Measurements from ENCODE around the gene SLC4A4. TPM values are rescaled to one million over a fixed set of nuclear protein-coding genes. Genes with fewer than 3 reads are reported as not detected.

SLC4A4 gene
- total RNA-seq, 1 donor from 2014 or later = 0.32 TPM

DNA sequence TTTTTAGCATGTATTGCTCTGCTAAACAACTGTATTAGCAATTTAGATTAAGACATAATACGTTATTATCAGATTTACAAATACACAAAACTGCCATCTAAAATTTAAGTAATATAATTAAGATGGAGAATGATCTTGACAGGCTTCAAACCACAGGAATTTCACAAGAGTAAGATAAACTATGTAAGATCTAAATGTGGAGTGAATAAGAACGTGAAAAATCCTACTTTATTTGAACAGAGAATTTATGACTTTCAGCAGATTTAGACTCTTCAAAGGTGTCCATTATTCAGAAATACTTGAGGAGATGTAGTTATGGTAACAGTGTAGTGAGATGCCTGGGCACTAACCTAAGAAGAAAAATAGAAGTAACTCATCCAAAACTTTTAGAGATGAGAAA is 73.2 kb downstream of the SLC4A4 start:
- intact Hi-C loops (cut with DNase I) = no loop called here
- no peaks in the 10 kb centered on the region for H3K9me3 ChIP-seq
- TF ChIP-seq, protein P1, sequence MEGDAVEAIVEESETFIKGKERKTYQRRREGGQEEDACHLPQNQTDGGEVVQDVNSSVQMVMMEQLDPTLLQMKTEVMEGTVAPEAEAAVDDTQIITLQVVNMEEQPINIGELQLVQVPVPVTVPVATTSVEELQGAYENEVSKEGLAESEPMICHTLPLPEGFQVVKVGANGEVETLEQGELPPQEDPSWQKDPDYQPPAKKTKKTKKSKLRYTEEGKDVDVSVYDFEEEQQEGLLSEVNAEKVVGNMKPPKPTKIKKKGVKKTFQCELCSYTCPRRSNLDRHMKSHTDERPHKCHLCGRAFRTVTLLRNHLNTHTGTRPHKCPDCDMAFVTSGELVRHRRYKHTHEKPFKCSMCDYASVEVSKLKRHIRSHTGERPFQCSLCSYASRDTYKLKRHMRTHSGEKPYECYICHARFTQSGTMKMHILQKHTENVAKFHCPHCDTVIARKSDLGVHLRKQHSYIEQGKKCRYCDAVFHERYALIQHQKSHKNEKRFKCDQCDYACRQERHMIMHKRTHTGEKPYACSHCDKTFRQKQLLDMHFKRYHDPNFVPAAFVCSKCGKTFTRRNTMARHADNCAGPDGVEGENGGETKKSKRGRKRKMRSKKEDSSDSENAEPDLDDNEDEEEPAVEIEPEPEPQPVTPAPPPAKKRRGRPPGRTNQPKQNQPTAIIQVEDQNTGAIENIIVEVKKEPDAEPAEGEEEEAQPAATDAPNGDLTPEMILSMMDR (IDR thresholded peaks at IDR 0.05) = no peak
- no peaks in the 10 kb centered on the region for H3K36me3 ChIP-seq
- no peaks in the 10 kb centered on the region for H3K27me3 ChIP-seq
- no peak for DNase-seq (ENCODE audit: low spot score in 2 of 2)
- H3K27ac ChIP-seq = no peak overlapping the region
- no peak overlapping the region for H3K4me3 ChIP-seq
- no peaks in the 10 kb centered on the region for H3K4me1 ChIP-seq

DNA sequence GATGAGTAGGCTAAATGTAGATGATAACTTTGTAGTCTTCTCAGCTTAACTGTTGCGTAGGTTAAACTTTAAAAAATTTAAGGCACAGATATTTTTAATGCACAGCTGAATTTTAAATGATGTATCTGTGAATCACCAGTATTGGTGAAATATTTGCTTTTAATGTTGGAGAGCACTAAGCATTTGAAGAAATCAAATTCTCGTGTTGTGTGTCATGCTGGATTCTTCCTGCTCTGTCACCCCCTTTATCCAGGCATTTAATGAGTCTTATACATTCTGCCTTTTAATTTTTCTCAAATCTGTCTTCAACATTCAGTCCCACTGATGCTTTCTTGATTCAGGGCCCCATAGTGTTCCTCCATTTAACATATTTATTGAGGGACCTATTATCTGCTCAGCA is 76.7 kb downstream of the SLC4A4 start:
- intact Hi-C loops (cut with DNase I) = no loop called here
- DNase-seq (ENCODE audit: low spot score in 2 of 2) = no peak
- H3K27me3 ChIP-seq = no peaks in the 10 kb centered on the region

DNA sequence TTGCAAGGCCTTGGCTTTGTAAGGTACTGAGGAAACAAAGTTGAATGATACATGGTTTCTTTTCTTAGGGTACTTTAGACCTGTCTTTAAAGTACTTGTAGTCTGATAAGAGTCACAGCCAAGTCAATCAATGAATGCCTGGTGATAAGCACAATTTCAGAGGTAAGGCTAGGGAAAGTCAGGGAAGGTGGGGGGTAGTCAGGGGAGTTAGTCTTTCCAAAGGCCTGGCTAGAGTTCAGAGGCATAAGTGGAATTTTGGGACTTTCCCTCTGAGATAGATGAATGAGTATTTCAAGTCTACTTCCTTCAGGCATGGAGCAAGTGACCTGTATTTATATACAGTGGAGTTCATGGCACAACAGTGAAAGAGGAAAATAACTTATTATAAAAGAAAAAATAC is 78.3 kb downstream of the SLC4A4 start:
- intact Hi-C loops (cut with DNase I) = no loop called here
- TF ChIP-seq, protein P1 (IDR thresholded peaks at IDR 0.05) = no peak
- DNase-seq (ENCODE audit: low spot score in 2 of 2) = no peak

More for the DNA sequence above, 76.7 kb downstream of the SLC4A4 start:
- TF ChIP-seq, protein P1 (IDR thresholded peaks at IDR 0.05) = no peak
- no peak overlapping the region for H3K27ac ChIP-seq
- no peaks in the 10 kb centered on the region for H3K36me3 ChIP-seq
- no peak overlapping the region for H3K4me3 ChIP-seq
- H3K9me3 ChIP-seq = no peaks in the 10 kb centered on the region
- no peaks in the 10 kb centered on the region for H3K4me1 ChIP-seq

DNA sequence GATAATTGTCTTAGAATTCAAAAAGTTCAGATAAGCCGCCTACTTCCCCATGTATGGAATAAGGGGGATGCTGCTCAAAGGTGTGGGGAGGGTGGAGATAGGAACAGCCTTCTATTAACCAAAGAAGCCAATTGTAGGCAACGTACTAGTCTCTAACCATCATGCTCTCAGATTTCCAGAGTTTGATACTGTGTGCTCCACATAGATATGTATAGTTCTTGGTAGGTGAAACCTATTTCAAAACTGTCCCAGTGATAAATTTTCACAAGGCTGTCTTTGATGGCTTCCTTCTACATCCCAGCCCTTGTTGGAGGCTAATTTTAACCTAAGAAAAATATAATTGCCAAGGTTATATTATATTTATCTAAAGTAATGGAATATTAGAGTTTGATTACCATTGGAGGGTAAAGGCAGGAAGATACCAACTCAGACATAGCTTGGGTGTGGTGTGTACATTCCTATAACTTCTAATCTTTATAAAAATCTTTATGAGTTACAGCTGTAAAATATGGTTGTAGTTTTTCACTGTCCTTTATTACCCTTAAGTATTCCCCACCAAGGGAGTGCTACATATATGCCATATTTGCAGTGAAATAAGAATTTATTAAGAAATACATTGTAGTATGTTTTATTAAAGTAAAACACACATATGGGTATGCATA is 87.7 kb downstream of the SLC4A4 start:
- Histone ChIP-seq H3K36me3 (no peaks in the 10 kb centered on the region), H3K4me1 (no peaks in the 10 kb centered on the region), H3K27ac (no peak overlapping the region), H3K9me3 (no peaks in the 10 kb centered on the region), H3K4me3 (no peak overlapping the region), H3K27me3 (no peaks in the 10 kb centered on the region)
- no peak for DNase-seq (ENCODE audit: low spot score in 2 of 2)
- TF ChIP-seq, protein P1 (IDR thresholded peaks at IDR 0.05) = no peak
- intact Hi-C loops (cut with DNase I) = no loop called here

More for the DNA sequence above, 78.3 kb downstream of the SLC4A4 start:
- H3K9me3 ChIP-seq = no peaks in the 10 kb centered on the region
- H3K36me3 ChIP-seq = no peaks in the 10 kb centered on the region
- no peaks in the 10 kb centered on the region for H3K27me3 ChIP-seq
- no peak overlapping the region for H3K27ac ChIP-seq
- no peak overlapping the region for H3K4me3 ChIP-seq
- H3K4me1 ChIP-seq = no peaks in the 10 kb centered on the region

DNA sequence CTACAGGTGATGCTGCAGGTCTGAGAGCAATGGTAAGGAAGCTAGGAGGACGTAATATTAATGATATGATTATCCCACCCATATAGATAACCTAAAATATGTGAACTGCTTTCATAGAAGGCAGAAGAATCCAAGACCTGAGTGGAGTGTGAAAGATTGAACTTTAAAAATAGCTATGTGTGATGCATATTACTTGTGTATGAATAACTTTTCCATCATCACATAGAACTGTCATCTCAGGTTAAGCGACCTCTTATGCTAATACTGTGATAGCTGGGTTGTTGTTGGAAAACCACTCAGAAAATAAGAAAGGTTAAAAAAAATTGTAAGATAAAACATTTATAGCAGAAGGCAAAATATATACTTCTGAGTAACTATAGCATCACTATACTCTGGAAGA is 90.3 kb downstream of the SLC4A4 start:
- intact Hi-C loops (cut with DNase I) = no loop called here
- TF ChIP-seq, protein P1 (IDR thresholded peaks at IDR 0.05) = no peak
- H3K27ac ChIP-seq = no peak overlapping the region
- no peak for DNase-seq (ENCODE audit: low spot score in 2 of 2)
- H3K4me1 ChIP-seq = no peaks in the 10 kb centered on the region
- H3K9me3 ChIP-seq = no peaks in the 10 kb centered on the region
- no peaks in the 10 kb centered on the region for H3K27me3 ChIP-seq
- no peak overlapping the region for H3K4me3 ChIP-seq
- H3K36me3 ChIP-seq = no peaks in the 10 kb centered on the region

DNA sequence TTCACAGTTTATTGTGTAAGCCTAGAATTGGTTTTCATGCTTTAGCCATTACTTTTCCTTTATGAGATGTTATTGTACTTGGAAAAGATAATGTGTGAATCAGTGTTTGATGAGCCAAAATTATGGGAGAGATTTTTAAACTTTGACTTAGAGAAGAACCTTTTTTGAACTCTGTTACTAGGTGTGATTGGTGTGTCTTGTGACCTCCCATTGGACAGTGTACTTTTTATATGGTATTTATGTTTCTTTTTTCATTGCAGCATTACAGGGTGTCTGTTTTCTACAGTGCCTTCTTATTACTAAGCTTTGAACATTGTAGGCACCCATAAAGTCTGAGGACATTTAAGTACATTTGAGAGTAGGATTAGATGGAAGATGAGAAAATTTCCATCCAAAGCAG is 91.1 kb downstream of the SLC4A4 start:
- Histone ChIP-seq H3K9me3 (no peaks in the 10 kb centered on the region), H3K27ac (no peak overlapping the region), H3K27me3 (no peaks in the 10 kb centered on the region), H3K4me1 (no peaks in the 10 kb centered on the region), H3K4me3 (no peak overlapping the region), H3K36me3 (no peaks in the 10 kb centered on the region)
- intact Hi-C loops (cut with DNase I) = no loop called here
- no peak for DNase-seq (ENCODE audit: low spot score in 2 of 2)
- TF ChIP-seq, protein P1 (IDR thresholded peaks at IDR 0.05) = no peak

Measured in ascending aorta (tissue), 2 donors.